C4-2B (cell line): Measurements from ENCODE around the gene BSCL2.

Experiments used
- H3K27ac ChIP-seq: fragments of 450-650 bp; 2 replicates; pipeline ENCODE4 v1.5.1; 2017
- ZFX ChIP-seq: fragments of 450-650 bp; IDR thresholded peaks from 2 replicates; pipeline ENCODE4 v1.6.1; 2017
- TF ChIP-seq, protein P1 (sequence below): fragments of 450-650 bp; conservative IDR thresholded peaks from 2 replicates; pipeline ENCODE4 v1.5.1; 2017; ENCODE audit warnings: mild to moderate bottlenecking

BSCL2 gene

GRCh38 chr11:62715150-62716130 lies 8.2 kb upstream of the BSCL2 start:
- no peak for TF ChIP-seq ZFX
- TF ChIP-seq, protein P1, sequence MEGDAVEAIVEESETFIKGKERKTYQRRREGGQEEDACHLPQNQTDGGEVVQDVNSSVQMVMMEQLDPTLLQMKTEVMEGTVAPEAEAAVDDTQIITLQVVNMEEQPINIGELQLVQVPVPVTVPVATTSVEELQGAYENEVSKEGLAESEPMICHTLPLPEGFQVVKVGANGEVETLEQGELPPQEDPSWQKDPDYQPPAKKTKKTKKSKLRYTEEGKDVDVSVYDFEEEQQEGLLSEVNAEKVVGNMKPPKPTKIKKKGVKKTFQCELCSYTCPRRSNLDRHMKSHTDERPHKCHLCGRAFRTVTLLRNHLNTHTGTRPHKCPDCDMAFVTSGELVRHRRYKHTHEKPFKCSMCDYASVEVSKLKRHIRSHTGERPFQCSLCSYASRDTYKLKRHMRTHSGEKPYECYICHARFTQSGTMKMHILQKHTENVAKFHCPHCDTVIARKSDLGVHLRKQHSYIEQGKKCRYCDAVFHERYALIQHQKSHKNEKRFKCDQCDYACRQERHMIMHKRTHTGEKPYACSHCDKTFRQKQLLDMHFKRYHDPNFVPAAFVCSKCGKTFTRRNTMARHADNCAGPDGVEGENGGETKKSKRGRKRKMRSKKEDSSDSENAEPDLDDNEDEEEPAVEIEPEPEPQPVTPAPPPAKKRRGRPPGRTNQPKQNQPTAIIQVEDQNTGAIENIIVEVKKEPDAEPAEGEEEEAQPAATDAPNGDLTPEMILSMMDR: no peak
- no peak overlapping the region for H3K27ac ChIP-seq

GRCh38 chr11:62713343-62713742 lies 6.1 kb upstream of the BSCL2 start:
- TF ChIP-seq, protein P1: no peak
- TF ChIP-seq ZFX: no peak
- no peak overlapping the region for H3K27ac ChIP-seq

- TF ChIP-seq, protein P1: no peak
- no peak for TF ChIP-seq ZFX
- H3K27ac ChIP-seq: no peak overlapping the region
Observed at GRCh38 chr11:62712861-62713260, 5.6 kb upstream of the BSCL2 start.

DNA sequence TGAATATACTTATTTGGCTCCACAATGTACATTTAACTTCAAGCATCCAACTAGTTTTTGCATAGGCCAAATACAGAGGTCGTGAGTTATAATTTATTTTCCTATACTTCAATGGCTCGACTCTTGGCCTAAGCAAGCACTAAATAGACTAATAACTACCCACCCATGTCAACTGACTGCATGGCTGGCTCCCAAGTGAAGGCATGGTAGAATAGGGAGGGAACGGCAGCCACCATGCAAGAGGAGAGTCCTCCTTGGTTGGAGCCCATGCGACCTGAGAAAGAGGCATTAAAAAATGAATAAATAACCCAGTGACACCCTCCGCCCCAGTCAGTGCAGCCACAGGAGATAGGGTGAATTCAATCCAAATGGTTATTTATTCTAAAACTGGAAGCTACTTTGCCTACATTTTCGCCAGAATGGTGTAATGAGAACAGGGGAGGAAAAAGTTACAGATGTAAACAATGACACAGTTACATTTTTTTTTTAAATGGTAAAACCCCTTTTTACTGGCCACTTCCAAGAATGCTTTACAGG lies 5.1 kb upstream of the BSCL2 start:
- no peak overlapping the region for H3K27ac ChIP-seq

GRCh38 chr11:62710001-62710345 lies 2.7 kb upstream of the BSCL2 start:
- no peak for TF ChIP-seq ZFX
- TF ChIP-seq, protein P1: no peak
- H3K27ac ChIP-seq: peak overlapping the region; percentile 75

More for the DNA sequence above, 5.1 kb upstream of the BSCL2 start:
- TF ChIP-seq ZFX: no peak
- TF ChIP-seq, protein P1: no peak

- TF ChIP-seq ZFX: no peak
- TF ChIP-seq, protein P1: no peak
- peak overlapping the region; percentile 75 for H3K27ac ChIP-seq
Observed at GRCh38 chr11:62709247-62710000, 2.2 kb upstream of the BSCL2 start.

- TF ChIP-seq ZFX: no peak
- TF ChIP-seq, protein P1: no peak
- peak overlapping the region; percentile 75 for H3K27ac ChIP-seq
Observed at GRCh38 chr11:62708793-62709192, 1.6 kb upstream of the BSCL2 start.
